Right atrium auricular region (tissue), 2 donors: ENCODE measurements around the gene GLI3. TPM values are rescaled to one million over a fixed set of nuclear protein-coding genes. Genes with fewer than 3 reads are reported as not detected.

ENCODE experiments used
- DNase-seq: peaks from one replicate; pipeline ENCODE4 v3.0.0-alpha.2; 2019; ENCODE audit warnings: low spot score
- H3K27ac ChIP-seq, 2 donors: fragments of 200-600 bp; sonication (generic); 1 replicate in 1 of 2; 2 replicates in 1 of 2; pipeline ENCODE4 v1.5.1; 2016 to 2019
- H3K27me3 ChIP-seq, 2 donors: fragments of 200-600 bp; sonication (generic); one replicate each; pipeline versions ENCODE4 v1.5.1 to v1.6.0; 2017 to 2019
- H3K36me3 ChIP-seq: fragments of 200-600 bp; sonication (generic); one replicate; pipeline ENCODE4 v1.5.1; 2016
- H3K4me1 ChIP-seq, 2 donors: fragments of 200-600 bp; sonication (generic); one replicate each; pipeline versions ENCODE4 v1.5.1 to v1.6.0; 2017 to 2019
- H3K4me3 ChIP-seq, 2 donors: fragments of 200-600 bp; sonication (generic); 1 replicate in 1 of 2; 2 replicates in 1 of 2; pipeline ENCODE4 v1.5.1; 2017 to 2019; ENCODE audit warnings: mild to moderate bottlenecking in 1 of 2, moderate library complexity in 1 of 2
- H3K9me3 ChIP-seq, 2 donors: fragments of 200-600 bp; sonication (generic); one replicate each; pipeline ENCODE4 v1.5.1; 2019
- total RNA-seq, 2 donors: library from RNA; depleted of rRNA; stranded (reverse); fragments of >200 nt; gene quantifications; one replicate each; pipeline ENCODE4 v1.1.0, GENCODE V29; 2016
- TF ChIP-seq, protein P1 (sequence below), 2 donors: fragments of 200-600 bp; sonication (generic); IDR thresholded peaks; one replicate each; pipeline ENCODE4 v1.5.1; 2019; ENCODE audit warnings: antibody characterized with exemption in 2 of 2

Gene GLI3
- total RNA-seq, 2 donors from 2014 or later: 1.5 to 2.0 TPM

DNA sequence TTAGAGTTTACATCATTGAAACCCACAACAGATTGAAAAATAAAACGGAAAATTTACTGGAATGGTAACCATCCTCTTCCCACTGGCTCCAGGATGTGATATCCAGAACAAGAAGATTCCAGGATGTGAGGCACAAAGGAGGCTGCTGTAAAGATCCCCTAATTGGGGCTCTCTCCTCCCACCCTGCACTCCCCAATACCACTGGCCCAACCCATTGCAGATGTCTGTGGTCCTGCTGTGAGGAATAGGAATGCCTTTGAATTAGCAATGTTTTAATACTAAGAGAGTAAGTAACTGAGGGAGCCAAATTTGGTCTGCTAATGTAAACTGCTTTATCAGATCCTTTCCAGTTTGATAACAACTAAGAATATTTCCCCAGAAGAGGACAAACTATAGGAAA is 308.2 kb downstream of the GLI3 start:
- Histone ChIP-seq H3K4me3 (no peak overlapping the region), H3K4me1 (no peaks in the 10 kb centered on the region), H3K27me3 (no peaks in the 10 kb centered on the region), H3K27ac (no peak overlapping the region), H3K36me3 (no peaks in the 10 kb centered on the region), H3K9me3 (no peaks in the 10 kb centered on the region)
- TF ChIP-seq, protein P1, sequence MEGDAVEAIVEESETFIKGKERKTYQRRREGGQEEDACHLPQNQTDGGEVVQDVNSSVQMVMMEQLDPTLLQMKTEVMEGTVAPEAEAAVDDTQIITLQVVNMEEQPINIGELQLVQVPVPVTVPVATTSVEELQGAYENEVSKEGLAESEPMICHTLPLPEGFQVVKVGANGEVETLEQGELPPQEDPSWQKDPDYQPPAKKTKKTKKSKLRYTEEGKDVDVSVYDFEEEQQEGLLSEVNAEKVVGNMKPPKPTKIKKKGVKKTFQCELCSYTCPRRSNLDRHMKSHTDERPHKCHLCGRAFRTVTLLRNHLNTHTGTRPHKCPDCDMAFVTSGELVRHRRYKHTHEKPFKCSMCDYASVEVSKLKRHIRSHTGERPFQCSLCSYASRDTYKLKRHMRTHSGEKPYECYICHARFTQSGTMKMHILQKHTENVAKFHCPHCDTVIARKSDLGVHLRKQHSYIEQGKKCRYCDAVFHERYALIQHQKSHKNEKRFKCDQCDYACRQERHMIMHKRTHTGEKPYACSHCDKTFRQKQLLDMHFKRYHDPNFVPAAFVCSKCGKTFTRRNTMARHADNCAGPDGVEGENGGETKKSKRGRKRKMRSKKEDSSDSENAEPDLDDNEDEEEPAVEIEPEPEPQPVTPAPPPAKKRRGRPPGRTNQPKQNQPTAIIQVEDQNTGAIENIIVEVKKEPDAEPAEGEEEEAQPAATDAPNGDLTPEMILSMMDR (IDR thresholded peaks at IDR 0.05): no peak
- DNase-seq: no peak

DNA sequence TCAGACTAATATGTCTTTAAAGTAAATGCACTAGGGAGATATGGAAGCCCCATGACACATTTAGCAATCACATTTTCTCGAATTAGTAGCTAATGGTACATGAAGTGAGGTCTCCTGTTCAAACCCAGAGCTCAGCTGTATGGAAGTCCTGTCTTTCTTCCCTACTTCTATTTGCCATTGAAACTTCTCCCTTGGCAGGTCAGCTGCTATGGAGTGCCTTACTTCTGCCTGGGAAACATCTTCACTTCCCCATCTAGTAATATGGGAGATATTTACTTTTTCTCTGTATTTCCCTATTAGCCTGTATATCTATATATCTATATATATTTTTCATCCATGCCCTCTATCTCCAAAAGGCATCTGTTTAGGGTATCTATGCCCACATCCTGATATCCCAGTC is 308.8 kb downstream of the GLI3 start:
- H3K9me3 ChIP-seq: no peaks in the 10 kb centered on the region
- no peaks in the 10 kb centered on the region for H3K27me3 ChIP-seq
- DNase-seq: no peak
- TF ChIP-seq, protein P1 (IDR thresholded peaks at IDR 0.05): no peak
- H3K36me3 ChIP-seq: no peaks in the 10 kb centered on the region
- H3K27ac ChIP-seq: no peak overlapping the region
- no peak overlapping the region for H3K4me3 ChIP-seq
- no peaks in the 10 kb centered on the region for H3K4me1 ChIP-seq

DNA sequence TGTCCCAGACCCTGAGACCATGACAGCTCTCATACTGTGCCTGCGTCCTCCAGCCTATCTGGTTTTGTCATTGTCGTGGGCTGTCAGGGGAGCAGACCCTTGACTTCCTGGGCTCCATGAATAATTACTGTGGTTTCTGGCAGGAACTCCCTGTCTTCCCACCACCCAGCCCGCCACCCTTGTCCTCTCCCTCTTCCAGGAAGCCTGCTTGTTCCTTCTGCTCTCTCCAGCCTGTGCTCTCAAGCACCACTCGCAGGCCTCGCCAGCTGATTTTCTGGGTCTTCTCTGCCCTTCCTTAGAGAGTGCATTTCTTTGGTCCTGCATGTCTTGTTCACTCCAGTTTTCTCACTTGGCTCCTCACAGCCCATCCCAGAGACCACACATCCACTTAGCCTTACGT is 309.6 kb downstream of the GLI3 start:
- no peak overlapping the region for H3K27ac ChIP-seq
- no peaks in the 10 kb centered on the region for H3K27me3 ChIP-seq
- H3K36me3 ChIP-seq: no peaks in the 10 kb centered on the region
- TF ChIP-seq, protein P1 (IDR thresholded peaks at IDR 0.05): no peak
- no peak for DNase-seq
- H3K9me3 ChIP-seq: no peaks in the 10 kb centered on the region
- H3K4me3 ChIP-seq: no peak overlapping the region
- no peaks in the 10 kb centered on the region for H3K4me1 ChIP-seq

DNA sequence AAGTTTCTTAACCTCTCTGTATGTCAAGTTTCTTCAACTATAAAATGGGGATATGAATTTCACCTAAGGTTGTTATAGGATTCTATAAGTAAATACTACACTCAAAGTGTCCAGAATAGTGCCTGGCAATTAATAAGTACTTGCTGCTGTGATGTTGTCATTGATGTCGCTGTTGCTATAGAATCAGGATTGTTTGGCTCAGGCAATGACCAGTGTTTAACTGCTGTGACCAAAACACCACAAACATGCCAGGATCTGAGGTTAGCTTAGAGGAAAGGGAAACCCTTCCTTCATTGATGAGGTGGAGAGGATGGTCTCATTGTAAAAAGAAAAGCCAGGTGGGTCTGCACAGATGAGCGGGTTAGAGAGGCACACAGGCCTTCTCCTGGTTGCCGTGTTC is 311.1 kb downstream of the GLI3 start:
- Histone ChIP-seq H3K4me3 (no peak overlapping the region), H3K9me3 (no peaks in the 10 kb centered on the region), H3K27ac (no peak overlapping the region), H3K4me1 (no peaks in the 10 kb centered on the region), H3K27me3 (no peaks in the 10 kb centered on the region), H3K36me3 (no peaks in the 10 kb centered on the region)
- DNase-seq: no peak
- TF ChIP-seq, protein P1 (IDR thresholded peaks at IDR 0.05): no peak

DNA sequence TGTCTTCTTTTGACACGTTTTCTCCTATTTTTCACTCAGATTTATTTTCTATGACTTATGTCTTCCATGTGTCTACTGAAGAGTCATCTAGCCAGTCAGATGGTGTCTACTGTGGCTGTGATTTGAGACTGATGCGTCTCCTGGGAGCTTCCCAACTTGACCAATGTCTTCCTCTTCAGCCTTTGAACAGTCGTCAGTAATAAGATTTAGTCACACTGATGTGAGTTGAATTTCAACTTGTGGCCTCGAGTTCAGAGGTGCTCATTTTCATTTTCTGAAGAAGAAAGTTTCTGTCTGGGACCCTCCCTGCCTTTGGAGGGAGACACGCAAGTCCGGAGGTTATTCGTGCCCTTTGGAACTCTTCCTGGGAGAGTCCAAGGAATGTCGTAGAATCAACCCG is 312.2 kb downstream of the GLI3 start:
- Histone ChIP-seq H3K4me1 (no peaks in the 10 kb centered on the region), H3K9me3 (no peaks in the 10 kb centered on the region), H3K27ac (no peak overlapping the region), H3K4me3 (no peak overlapping the region), H3K36me3 (no peaks in the 10 kb centered on the region), H3K27me3 (no peaks in the 10 kb centered on the region)
- no peak for DNase-seq
- TF ChIP-seq, protein P1 (IDR thresholded peaks at IDR 0.05): no peak

DNA sequence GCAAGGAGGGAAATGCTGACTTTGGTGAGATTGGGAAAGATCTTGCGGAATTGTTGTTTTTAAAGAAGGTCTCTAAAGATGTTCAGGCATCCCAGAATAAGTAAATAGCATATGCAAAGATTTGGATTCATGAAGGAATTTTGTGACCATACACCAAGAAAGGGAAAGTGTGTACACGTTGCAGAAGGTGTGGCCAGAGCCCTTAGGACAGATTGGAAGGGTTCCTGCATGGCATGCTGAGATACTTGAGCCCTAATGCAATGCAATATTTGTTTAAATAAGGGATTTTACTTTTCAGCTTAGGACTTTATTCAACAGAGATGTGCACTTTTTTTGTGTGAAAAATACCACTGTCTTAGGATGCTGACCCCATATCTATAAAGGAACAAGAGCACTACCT is 314.6 kb downstream of the GLI3 start:
- Histone ChIP-seq H3K27me3 (no peaks in the 10 kb centered on the region), H3K27ac (no peak overlapping the region), H3K9me3 (no peaks in the 10 kb centered on the region), H3K36me3 (no peaks in the 10 kb centered on the region), H3K4me3 (no peak overlapping the region), H3K4me1 (no peaks in the 10 kb centered on the region)
- no peak for DNase-seq
- TF ChIP-seq, protein P1 (IDR thresholded peaks at IDR 0.05): no peak
